CD4-positive, CD25-positive, alpha-beta regulatory T cell (primary cell): Measurements from ENCODE around the gene CLN6. TPM values are rescaled to one million over a fixed set of nuclear protein-coding genes. Genes with fewer than 3 reads are reported as not detected.

ENCODE experiments used
- ATAC-seq, 2 donors: fragments of 150-1000 bp; cut with Tn5 transposase; one replicate each; pipeline ENCODE4 v1.10.0; 2021; ENCODE audit warnings: low read depth in 2 of 2, moderate number of reproducible peaks in 2 of 2, moderate library complexity in 1 of 2
- DNase-seq, 3 donors: peaks; one replicate each; pipeline versions ENCODE4 v3.0.0 to v3.0.0-alpha.2; 2012 to 2022; ENCODE audit warnings: mixed read lengths in 1 of 3
- H3K27ac ChIP-seq: one replicate; pipeline ENCODE4 v1.7.0; 2013; ENCODE audit warnings: mild to moderate bottlenecking, low read length; ENCODE audit not compliant: insufficient read depth, poor library complexity, severe bottlenecking
- H3K27me3 ChIP-seq: one replicate; pipeline ENCODE4 v1.7.0; 2013; ENCODE audit warnings: low read length; ENCODE audit not compliant: control insufficient read depth, insufficient read depth
- H3K36me3 ChIP-seq: one replicate; pipeline ENCODE4 v1.7.0; 2013; ENCODE audit warnings: mild to moderate bottlenecking, low read length, moderate library complexity; ENCODE audit not compliant: control insufficient read depth, insufficient read depth
- H3K4me1 ChIP-seq: 2 replicates; pipeline ENCODE4 v1.7.0; 2013; ENCODE audit warnings: mild to moderate bottlenecking, low read length; ENCODE audit not compliant: insufficient read depth, control insufficient read depth, poor library complexity, severe bottlenecking
- H3K4me3 ChIP-seq: one replicate; pipeline ENCODE4 v1.7.0; 2013; ENCODE audit warnings: low read depth, mild to moderate bottlenecking, low read length, moderate library complexity
- H3K9me3 ChIP-seq, 2 experiments: 1 replicate in 1 of 2; 2 replicates in 1 of 2; pipeline ENCODE4 v1.7.0; 2013; ENCODE audit warnings: low read length in 2 of 2, mild to moderate bottlenecking in 1 of 2, moderate library complexity in 1 of 2; ENCODE audit not compliant: control insufficient read depth in 2 of 2
- H3K27ac Mint-ChIP-seq, 3 donors: one replicate each; pipeline ENCODE4 v1.8.0; 2020 to 2022; ENCODE audit warnings: mild to moderate bottlenecking in 3 of 3, mixed read lengths in 3 of 3, moderate library complexity in 2 of 3
- H3K27me3 Mint-ChIP-seq: one replicate; pipeline ENCODE4 v1.8.0; 2022; ENCODE audit warnings: mild to moderate bottlenecking, mixed read lengths
- H3K36me3 Mint-ChIP-seq: one replicate; pipeline ENCODE4 v1.8.0; 2020; ENCODE audit warnings: mixed read lengths
- H3K4me1 Mint-ChIP-seq, 4 donors: one replicate each; pipeline ENCODE4 v1.8.0; 2020 to 2022; ENCODE audit warnings: mixed read lengths in 4 of 4, mild to moderate bottlenecking in 1 of 4
- H3K4me3 Mint-ChIP-seq, 4 donors: one replicate each; pipeline ENCODE4 v1.8.0; 2020 to 2022; ENCODE audit warnings: mild to moderate bottlenecking in 4 of 4, mixed read lengths in 4 of 4, moderate library complexity in 3 of 4
- H3K9me3 Mint-ChIP-seq, 7 donors: one replicate each; pipeline ENCODE4 v1.8.0; 2020 to 2022; ENCODE audit warnings: mixed read lengths in 7 of 7, mild to moderate bottlenecking in 3 of 7, moderate library complexity in 2 of 7
- polyA plus RNA-seq, 4 donors: library from polyadenylated mRNA; unstranded; fragments of 300-500 nt; fragmentation: Illumina TruSeq; gene quantifications; one replicate each; pipeline ENCODE4 v1.2.3, GENCODE V29; 2021
- total RNA-seq: library from RNA; stranded (reverse); gene quantifications from one replicate; pipeline ENCODE4 v1.2.3, GENCODE V29; 2022

Gene CLN6
- total and polyA plus RNA-seq, 5 donors from 2014 or later = 1.4 to 14.2 (median 1.6) TPM

DNA sequence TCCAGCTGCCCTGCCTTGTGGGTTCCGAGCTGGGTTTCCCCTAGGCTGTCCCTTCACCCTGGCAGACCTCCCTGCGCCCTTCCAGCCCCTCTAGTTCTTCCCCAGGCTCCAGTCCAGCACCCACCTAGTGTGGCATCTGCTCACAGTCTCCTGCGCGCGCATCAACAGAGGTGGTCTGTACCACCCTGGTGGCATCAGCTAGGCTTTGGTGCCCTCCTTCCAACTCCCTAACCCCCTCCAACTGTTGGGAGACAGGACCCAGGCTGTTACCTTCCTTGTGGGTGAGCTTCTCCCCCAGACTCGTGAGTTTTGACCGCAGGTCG, 32.4 kb downstream of the CLN6 start:
- Mint-ChIP-seq H3K4me3 (no peak overlapping the region), H3K36me3 (peaks cover 4% of the 10 kb centered on the region), H3K4me1 (peaks cover 0 to 2% (median 1%) of the 10 kb centered on the region in 4 donors), H3K9me3 (no peaks in the 10 kb centered on the region), H3K27ac (peak overlapping the region in 2 of 3 donors; percentile 53 to 73), H3K27me3 (no peaks in the 10 kb centered on the region)
- H3K9me3 ChIP-seq = no peaks in the 10 kb centered on the region
- DNase-seq (no peak), ATAC-seq (no peak)
- H3K27ac ChIP-seq = no peak overlapping the region
- H3K36me3 ChIP-seq = peaks cover 13% of the 10 kb centered on the region
- H3K4me3 ChIP-seq = no peak overlapping the region
- H3K4me1 ChIP-seq = no peaks in the 10 kb centered on the region
- H3K27me3 ChIP-seq = no peaks in the 10 kb centered on the region

- ATAC-seq (peak in 1 of 2 donors; percentile 11), DNase-seq (no peak)
- H3K27ac ChIP-seq = no peak overlapping the region
- peaks cover 9% of the 10 kb centered on the region for H3K36me3 Mint-ChIP-seq
- no peaks in the 10 kb centered on the region for H3K27me3 Mint-ChIP-seq
- no peak overlapping the region for H3K4me3 Mint-ChIP-seq
- peaks cover 0 to 2% (median 1%) of the 10 kb centered on the region in 4 donors for H3K4me1 Mint-ChIP-seq
- peaks cover 16% of the 10 kb centered on the region for H3K36me3 ChIP-seq
- H3K9me3 ChIP-seq = no peaks in the 10 kb centered on the region
- H3K4me3 ChIP-seq = no peak overlapping the region
- no peaks in the 10 kb centered on the region for H3K9me3 Mint-ChIP-seq
- H3K27ac Mint-ChIP-seq = no peak overlapping the region
- no peaks in the 10 kb centered on the region for H3K4me1 ChIP-seq
- H3K27me3 ChIP-seq = no peaks in the 10 kb centered on the region
These were observed 32.9 kb downstream of the CLN6 start for GRCh38 chr15:68196445-68197169.

GRCh38 chr15:68195336-68196112, 34.0 kb downstream of the CLN6 start:
- H3K9me3 Mint-ChIP-seq = no peaks in the 10 kb centered on the region
- H3K27me3 Mint-ChIP-seq = no peaks in the 10 kb centered on the region
- Histone ChIP-seq H3K4me1 (no peaks in the 10 kb centered on the region), H3K27ac (no peak overlapping the region), H3K27me3 (no peaks in the 10 kb centered on the region), H3K36me3 (peaks cover 22% of the 10 kb centered on the region), H3K9me3 (no peaks in the 10 kb centered on the region), H3K4me3 (no peak overlapping the region)
- peak overlapping the region in 1 of 3 donors; percentile 33 for H3K27ac Mint-ChIP-seq
- H3K4me1 Mint-ChIP-seq = peaks cover 0 to 2% (median 1%) of the 10 kb centered on the region in 4 donors
- ATAC-seq = no peak
- H3K36me3 Mint-ChIP-seq = peaks cover 11% of the 10 kb centered on the region
- no peak for DNase-seq
- H3K4me3 Mint-ChIP-seq = no peak overlapping the region

GRCh38 chr15:68192804-68193486, 36.6 kb downstream of the CLN6 start:
- Histone ChIP-seq H3K36me3 (peaks cover 36% of the 10 kb centered on the region), H3K4me3 (no peak overlapping the region), H3K27ac (no peak overlapping the region), H3K27me3 (no peaks in the 10 kb centered on the region), H3K4me1 (no peaks in the 10 kb centered on the region), H3K9me3 (no peaks in the 10 kb centered on the region)
- Mint-ChIP-seq H3K27ac (peak overlapping the region in 2 of 3 donors; percentile 4 to 79), H3K4me1 (peaks cover 0 to 2% (median under 1%) of the 10 kb centered on the region in 4 donors), H3K27me3 (no peaks in the 10 kb centered on the region), H3K9me3 (no peaks in the 10 kb centered on the region), H3K4me3 (no peak overlapping the region), H3K36me3 (peaks cover 23% of the 10 kb centered on the region)
- ATAC-seq = no peak
- DNase-seq = no peak

DNA sequence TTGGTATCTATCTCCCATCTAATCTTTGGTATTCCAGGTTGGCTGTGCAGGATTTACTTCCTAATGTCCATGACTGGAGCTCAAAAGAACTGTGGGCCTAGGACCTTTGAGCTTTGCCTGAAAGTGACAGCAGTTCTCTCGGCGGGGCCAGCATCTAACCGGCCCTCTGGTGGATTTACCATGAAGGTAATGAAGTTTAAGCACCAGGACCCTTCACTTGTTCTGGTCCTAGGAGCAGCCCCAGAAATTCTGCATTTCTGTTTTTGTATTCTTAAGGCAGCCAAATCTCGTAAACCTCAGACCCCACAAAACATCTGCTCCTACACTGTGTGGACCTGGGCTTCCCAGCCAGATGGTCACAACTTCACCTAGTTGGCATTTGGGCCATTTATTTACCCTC, 37.4 kb downstream of the CLN6 start:
- Histone ChIP-seq H3K4me1 (no peaks in the 10 kb centered on the region), H3K9me3 (no peaks in the 10 kb centered on the region), H3K27me3 (no peaks in the 10 kb centered on the region), H3K27ac (no peak overlapping the region), H3K36me3 (peaks cover 44% of the 10 kb centered on the region), H3K4me3 (no peak overlapping the region)
- H3K4me1 Mint-ChIP-seq = peaks cover 0 to 2% (median 0%) of the 10 kb centered on the region in 4 donors
- H3K27me3 Mint-ChIP-seq = no peaks in the 10 kb centered on the region
- DNase-seq (no peak), ATAC-seq (no peak)
- H3K4me3 Mint-ChIP-seq = no peak overlapping the region
- no peaks in the 10 kb centered on the region for H3K9me3 Mint-ChIP-seq
- peaks cover 28% of the 10 kb centered on the region for H3K36me3 Mint-ChIP-seq
- peak overlapping the region in 1 of 3 donors; percentile 79 for H3K27ac Mint-ChIP-seq

- Mint-ChIP-seq H3K4me3 (no peak overlapping the region), H3K36me3 (peaks cover 28% of the 10 kb centered on the region), H3K27ac (no peak overlapping the region), H3K9me3 (no peaks in the 10 kb centered on the region), H3K4me1 (peaks cover 0 to 2% (median 0%) of the 10 kb centered on the region in 4 donors), H3K27me3 (no peaks in the 10 kb centered on the region)
- no peaks in the 10 kb centered on the region for H3K4me1 ChIP-seq
- H3K4me3 ChIP-seq = no peak overlapping the region
- H3K27ac ChIP-seq = no peak overlapping the region
- H3K36me3 ChIP-seq = peaks cover 50% of the 10 kb centered on the region
- no peaks in the 10 kb centered on the region for H3K27me3 ChIP-seq
- H3K9me3 ChIP-seq = no peaks in the 10 kb centered on the region
- DNase-seq (no peak), ATAC-seq (no peak)
These were observed 38.0 kb downstream of the CLN6 start for GRCh38 chr15:68191555-68191954.

DNA sequence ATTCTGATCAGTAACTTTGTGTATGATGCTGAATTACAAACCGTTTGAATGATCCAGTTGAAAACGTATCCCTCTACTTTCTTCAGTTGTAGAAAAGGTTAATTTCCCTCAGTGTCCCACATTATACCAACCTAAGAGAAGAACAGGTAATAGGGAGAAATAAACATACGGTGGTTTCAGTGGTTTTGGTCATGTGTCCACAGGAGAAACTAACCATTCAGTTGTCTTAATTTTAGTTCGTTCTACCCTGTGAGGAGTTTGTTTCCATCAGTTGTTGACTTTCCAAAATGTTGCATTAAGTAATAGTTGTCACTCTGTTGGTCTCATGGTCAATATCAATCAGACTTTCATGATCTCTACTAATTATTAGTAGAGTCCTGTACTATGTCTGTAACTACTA, 39.5 kb downstream of the CLN6 start:
- Mint-ChIP-seq H3K4me3 (no peak overlapping the region), H3K4me1 (peaks cover 0 to 2% (median 0%) of the 10 kb centered on the region in 4 donors), H3K9me3 (no peaks in the 10 kb centered on the region), H3K27ac (peak overlapping the region in 2 of 3 donors; percentile 3 to 39), H3K36me3 (peaks cover 29% of the 10 kb centered on the region), H3K27me3 (no peaks in the 10 kb centered on the region)
- H3K4me3 ChIP-seq = no peak overlapping the region
- no peak for DNase-seq
- H3K27ac ChIP-seq = no peak overlapping the region
- H3K27me3 ChIP-seq = no peaks in the 10 kb centered on the region
- no peak for ATAC-seq
- no peaks in the 10 kb centered on the region for H3K9me3 ChIP-seq
- H3K4me1 ChIP-seq = no peaks in the 10 kb centered on the region
- peaks cover 64% of the 10 kb centered on the region for H3K36me3 ChIP-seq
